HepG2 (cell line): ENCODE results near the gene SPTSSA. TPM values are rescaled to one million over a fixed set of nuclear protein-coding genes. Genes with fewer than 3 reads are reported as not detected.

Experiments used
- ATAC-seq: fragments of 200-7000 bp; cut with Tn5 transposase; 3 replicates; pipeline ENCODE4 v1.9.1; 2020; ENCODE audit warnings: mild to moderate bottlenecking, moderate library complexity
- BruUV-seq: library from RNA; stranded (reverse); fragments of 400-500 nt; replicated peaks from 2 replicates; lab custom pipeline; 2021; lab: Mats Ljungman, UMichigan
- CTCF ChIA-PET: fragments of 300-600 bp; formaldehyde crosslinking; extraction: SDS; loops from one replicate; lab custom pipeline; 2021; ENCODE audit warnings: low total read pairs, inconsistent platforms, low intra/inter-chr PET ratio; lab: Yijun Ruan, JAX
- POLR2A ChIA-PET: fragments of 350-600 bp; sonication (Branson Sonifier 250); formaldehyde crosslinking; loops from one replicate; lab custom pipeline; 2020; ENCODE audit warnings: antibody characterized with exemption, inconsistent platforms; lab: Yijun Ruan, JAX
- DNase-seq: peaks from one replicate; pipeline ENCODE4 v3.0.0-alpha.2; 2015; ENCODE audit warnings: low spot score
- FAIRE-seq: peaks from 3 replicates; lab custom pipeline; 2011; peaks lifted over from hg19 to GRCh38; lab: Jason Lieb, UNC
- H2AFZ ChIP-seq: one replicate; pipeline ENCODE4 v1.6.1; 2011; ENCODE audit warnings: low read length, inconsistent platforms
- H3K27ac ChIP-seq: fragments of 300-600 bp; 3 replicates; pipeline ENCODE4 v1.8.0; 2011; ENCODE audit warnings: mixed run types, mild to moderate bottlenecking, mixed read lengths, low read length, inconsistent platforms; ENCODE audit not compliant: insufficient read depth; ENCODE audit errors: extremely low read length
- H3K27me3 ChIP-seq, 2 experiments: fragments of 200-600 bp in 1 of 2; 2 replicates in 1 of 2; 3 replicates in 1 of 2; pipeline versions ENCODE4 v1.6.0 to v1.8.0; 2011; ENCODE audit warnings: low read length in 2 of 2, mild to moderate bottlenecking in 2 of 2, moderate library complexity in 2 of 2, inconsistent platforms in 1 of 2; ENCODE audit not compliant: insufficient read depth in 2 of 2, control insufficient read depth in 1 of 2
- H3K36me3 ChIP-seq, 2 experiments: fragments of 200-600 bp in 1 of 2; replicated peaks in 1 of 2; 2 replicates in 1 of 2; 3 replicates in 1 of 2; pipeline versions ENCODE4 v1.5.1 to v1.8.0; 2011; ENCODE audit warnings: low read length in 2 of 2, inconsistent platforms in 1 of 2; ENCODE audit not compliant: insufficient read depth in 2 of 2, control insufficient read depth in 1 of 2
- H3K4me1 ChIP-seq: 2 replicates; pipeline ENCODE4 v1.5.1; 2012; ENCODE audit warnings: low read length, inconsistent platforms; ENCODE audit not compliant: insufficient read depth
- H3K4me2 ChIP-seq: 2 replicates; pipeline ENCODE4 v1.6.0; 2011; ENCODE audit warnings: low read depth, low read length, inconsistent platforms
- H3K4me3 ChIP-seq, 3 experiments: fragments of 200-600 bp in 1 of 3; sonication (generic), shearing (Covaris generic) in 1 of 3; replicated peaks in 1 of 3; 2 replicates each; pipeline ENCODE4 v1.5.1; 2011 to 2016; ENCODE audit warnings: low read length in 3 of 3, inconsistent platforms in 2 of 3, low read depth in 2 of 3, mild to moderate bottlenecking in 2 of 3, control low read depth in 1 of 3, mixed read lengths in 1 of 3; ENCODE audit not compliant: insufficient read depth in 1 of 3
- H3K79me2 ChIP-seq: one replicate; pipeline ENCODE4 v1.6.1; 2011; ENCODE audit warnings: low read length, inconsistent platforms; ENCODE audit not compliant: insufficient read depth
- H3K9ac ChIP-seq: 2 replicates; pipeline ENCODE4 v1.6.0; 2011; ENCODE audit warnings: mild to moderate bottlenecking, low read depth, low read length, inconsistent platforms; ENCODE audit not compliant: insufficient read depth
- H3K9me3 ChIP-seq: 2 replicates; pipeline ENCODE4 v1.5.1; 2012; ENCODE audit warnings: mild to moderate bottlenecking, low read length
- H4K20me1 ChIP-seq: 2 replicates; pipeline ENCODE4 v1.6.0; 2011; ENCODE audit warnings: inconsistent platforms, mild to moderate bottlenecking, low read length, moderate library complexity; ENCODE audit not compliant: insufficient read depth
- ARNT ChIP-seq: fragments of 450-650 bp; IDR thresholded peaks from 2 replicates; pipeline ENCODE4 v1.6.1; 2017
- ATAD3A ChIP-seq: sonication (generic); formaldehyde crosslinking; IDR thresholded peaks from 2 replicates; pipeline ENCODE4 v1.4.0; 2020; ENCODE audit warnings: missing genetic modification reagents
- ATRX ChIP-seq: sonication (generic); formaldehyde crosslinking; IDR thresholded peaks from 2 replicates; pipeline ENCODE4 v1.4.0; 2020; ENCODE audit warnings: missing genetic modification reagents, borderline replicate concordance
- CBX1 ChIP-seq: IDR thresholded peaks from one replicate; pipeline ENCODE4 v1.6.1; 2016; ENCODE audit warnings: antibody characterized with exemption, low read depth
- EHMT2 ChIP-seq: fragments of 200-600 bp; sonication (generic); IDR thresholded peaks from 2 replicates; pipeline ENCODE4 v1.7.0; 2017; ENCODE audit warnings: antibody characterized with exemption, low read depth, low read length, borderline replicate concordance
- FOXK1 ChIP-seq: sonication (generic); formaldehyde crosslinking; IDR thresholded peaks from 2 replicates; pipeline ENCODE4 v1.4.0; 2020; ENCODE audit warnings: low read depth, missing genetic modification reagents, borderline replicate concordance
- MED1 ChIP-seq: sonication (generic); formaldehyde crosslinking; IDR thresholded peaks from 2 replicates; pipeline ENCODE4 v1.4.0; 2020; ENCODE audit warnings: missing genetic modification reagents
- MTF1 ChIP-seq: sonication (generic); formaldehyde crosslinking; IDR thresholded peaks from 2 replicates; pipeline ENCODE4 v1.5.0; 2020; ENCODE audit warnings: missing genetic modification reagents
- NR1H2 ChIP-seq: sonication (generic); formaldehyde crosslinking; IDR thresholded peaks from 2 replicates; pipeline ENCODE4 v1.8.1; 2022; ENCODE audit warnings: low read depth, missing genetic modification reagents, borderline replicate concordance
- PLRG1 ChIP-seq: fragments of 450-650 bp; conservative IDR thresholded peaks from 2 replicates; pipeline ENCODE4 v1.6.1; 2016
- POLR2A ChIP-seq, 2 experiments: IDR thresholded peaks; 2 replicates each; pipeline ENCODE4 v1.6.1; 2011; ENCODE audit warnings: low read depth in 2 of 2, low read length in 2 of 2, mild to moderate bottlenecking in 1 of 2, moderate library complexity in 1 of 2; ENCODE audit not compliant: insufficient read depth in 1 of 2
- POLR2AphosphoS5 ChIP-seq: IDR thresholded peaks from 2 replicates; pipeline ENCODE4 v1.6.1; 2012; ENCODE audit warnings: low read depth, low read length
- RARG ChIP-seq: sonication (generic); formaldehyde crosslinking; IDR thresholded peaks from 2 replicates; pipeline ENCODE4 v1.4.0; 2020; ENCODE audit warnings: low read depth, mild to moderate bottlenecking, missing genetic modification reagents
- TBX2 ChIP-seq: sonication (generic); formaldehyde crosslinking; IDR thresholded peaks from 2 replicates; pipeline ENCODE4 v1.5.0; 2020; ENCODE audit warnings: missing genetic modification reagents, mild to moderate bottlenecking, borderline replicate concordance
- ZBTB2 ChIP-seq: sonication (generic); formaldehyde crosslinking; IDR thresholded peaks from 2 replicates; pipeline ENCODE4 v1.8.0; 2022; ENCODE audit warnings: low read depth, missing genetic modification reagents
- ZFAT ChIP-seq: sonication (generic); formaldehyde crosslinking; conservative IDR thresholded peaks from 2 replicates; pipeline ENCODE4 v1.8.1; 2023; ENCODE audit warnings: missing genetic modification reagents, inconsistent platforms
- ZFP37 ChIP-seq: sonication (generic); formaldehyde crosslinking; IDR thresholded peaks from 2 replicates; pipeline ENCODE4 v1.4.0; 2020; ENCODE audit warnings: missing genetic modification reagents, borderline replicate concordance
- ZMAT5 ChIP-seq: sonication (generic); formaldehyde crosslinking; IDR thresholded peaks from 2 replicates; pipeline ENCODE4 v1.5.0; 2020; ENCODE audit warnings: mild to moderate bottlenecking, low read depth, missing genetic modification reagents, borderline replicate concordance
- ZNF224 ChIP-seq: sonication (generic); formaldehyde crosslinking; IDR thresholded peaks from 2 replicates; pipeline ENCODE4 v1.5.0; 2020; ENCODE audit warnings: mild to moderate bottlenecking, missing genetic modification reagents
- ZNF784 ChIP-seq: sonication (generic); formaldehyde crosslinking; IDR thresholded peaks from 2 replicates; pipeline ENCODE4 v1.5.1; 2020; ENCODE audit warnings: missing genetic modification reagents, mild to moderate bottlenecking, borderline replicate concordance
- WGBS: methylation state at CpG from one replicate; pipeline ENCODE4 v1.1.6; 2017; ENCODE audit warnings: low lambda C conversion rate; 5-methylcytosine and 5-hydroxymethylcytosine counted together
- in situ Hi-C: cut with HindIII; loops from 2 replicates; pipeline ENCODE4 v1.10.0; 2017; ENCODE audit warnings: low pct_unique_long_range_greater_than_20kb; ENCODE audit not compliant: extremely low pct_ligation_motif_present
- intact Hi-C: fragments of 100-400 bp; cut with micrococcal nuclease; formaldehyde crosslinking; loops from one replicate; pipeline ENCODE4 v1.10.0; 2022; ENCODE audit not compliant: unreplicated experiment
- polyA plus RNA-seq, 8 experiments: library from polyadenylated mRNA; depleted of rRNA in 3 of 8; stranded (reverse) in 7 of 8; unstranded in 1 of 8; fragments of >200 nt; fragmentation: Illumina TruSeq in 4 of 8; extraction: Trizol in 4 of 8; gene quantifications; 2 replicates each; pipeline versions ENCODE4 v1.2.1 to v1.2.3, GENCODE V29; 2011 to 2016; ENCODE audit warnings: low read depth in 4 of 8, missing spikeins in 1 of 8, mixed read lengths in 1 of 8; ENCODE audit not compliant: insufficient read depth in 1 of 8
- total RNA-seq, 5 experiments: library from RNA; depleted of rRNA; stranded (reverse); fragments of >200 nt; fragmentation: Illumina TruSeq; extraction: Trizol; gene quantifications; 2 replicates each; pipeline ENCODE4 v1.2.3, GENCODE V29; 2016; ENCODE audit warnings: low read depth in 1 of 5
- TF ChIP-seq, protein P1 (sequence below): sonication (generic); formaldehyde crosslinking; IDR thresholded peaks from 2 replicates; pipeline ENCODE4 v1.5.0; 2020; ENCODE audit warnings: missing genetic modification reagents

Gene SPTSSA
- total and polyA plus RNA-seq, 2 of the 13 experiments (the other 11 are each of a cell fraction or from before 2014, with no cell fraction given): 19.1 to 86.1 TPM

- TF ChIP-seq ATAD3A (CRISPR knock-in tag): no peak
- no peak for TF ChIP-seq ZNF784 (CRISPR knock-in tag)
- TF ChIP-seq, protein P1, sequence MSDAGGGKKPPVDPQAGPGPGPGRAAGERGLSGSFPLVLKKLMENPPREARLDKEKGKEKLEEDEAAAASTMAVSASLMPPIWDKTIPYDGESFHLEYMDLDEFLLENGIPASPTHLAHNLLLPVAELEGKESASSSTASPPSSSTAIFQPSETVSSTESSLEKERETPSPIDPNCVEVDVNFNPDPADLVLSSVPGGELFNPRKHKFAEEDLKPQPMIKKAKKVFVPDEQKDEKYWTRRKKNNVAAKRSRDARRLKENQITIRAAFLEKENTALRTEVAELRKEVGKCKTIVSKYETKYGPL (CRISPR knock-in tag): peak; percentile 36; the same call in 1 of the 2 replicates
- no peak for TF ChIP-seq PLRG1
Observed at GRCh38 chr14:34460295-34460694, 1.7 kb downstream of the SPTSSA start (continued).

- in situ Hi-C loops (loop anchor here (25.0 kb wide), 1 partner anchor 420 kb away; no protein-coding TSS in a partner anchor), intact Hi-C loops (no loop called here)
- Histone ChIP-seq H3K4me2 (no peak overlapping the region), H3K79me2 (peaks cover 85% of the 10 kb centered on the region), H3K9ac (no peak overlapping the region), H4K20me1 (peaks cover 46% of the 10 kb centered on the region), H3K27me3 (no peaks in the 10 kb centered on the region; a peak in 1 of 5 replicates), H3K4me3 (no peak overlapping the region), H3K27ac (no peak overlapping the region), H3K9me3 (no peaks in the 10 kb centered on the region), H3K36me3 (peaks cover 11 to 34% of the 10 kb centered on the region in 2 experiments; a peak in 4 of 5 replicates), H3K4me1 (peaks cover 65% of the 10 kb centered on the region), H2AFZ (no peak overlapping the region)
- FAIRE-seq (no peak), ATAC-seq (no peak), DNase-seq (no peak)
- POLR2A ChIA-PET: interaction anchor here (0.7 kb wide), 1 partner anchor 8 kb away, joined by 4 read pairs; no protein-coding TSS in a partner anchor
- WGBS: 73% methylated on average over 3 of the region's 3 CpGs
- BruUV-seq: no TSS peak
- CTCF ChIA-PET: no interaction called here
- TF ChIP-seq MTF1 (CRISPR knock-in tag) (no peak), CBX1 (no peak), ATRX (no peak), EHMT2 (no peak), POLR2A (IDR thresholded peaks at IDR 0.05; ENCODE audit: insufficient read depth in 1 of 2, low read depth in 2 of 2, low read length in 2 of 2) (0 out of 4 replicates have a peak, but pooled peaks of 1 of the 2 experiments have one; percentile 2), FOXK1 (CRISPR knock-in tag) (no peak), ZBTB2 (CRISPR knock-in tag) (no peak), ARNT (no peak), ZNF224 (no peak), POLR2AphosphoS5 (0 out of 2 replicates have a peak, but pooled peaks have one; percentile 21), ZFP37 (CRISPR knock-in tag) (no peak), ZMAT5 (CRISPR knock-in tag) (no peak), MED1 (CRISPR knock-in tag) (no peak), TBX2 (no peak), RARG (no peak), ZFAT (CRISPR knock-in tag) (no peak), NR1H2 (CRISPR knock-in tag) (no peak)
Observed at GRCh38 chr14:34457186-34457585, 4.9 kb downstream of the SPTSSA start.
